Measurements from ENCODE around the gene WDFY4.

Gene WDFY4

DNA sequence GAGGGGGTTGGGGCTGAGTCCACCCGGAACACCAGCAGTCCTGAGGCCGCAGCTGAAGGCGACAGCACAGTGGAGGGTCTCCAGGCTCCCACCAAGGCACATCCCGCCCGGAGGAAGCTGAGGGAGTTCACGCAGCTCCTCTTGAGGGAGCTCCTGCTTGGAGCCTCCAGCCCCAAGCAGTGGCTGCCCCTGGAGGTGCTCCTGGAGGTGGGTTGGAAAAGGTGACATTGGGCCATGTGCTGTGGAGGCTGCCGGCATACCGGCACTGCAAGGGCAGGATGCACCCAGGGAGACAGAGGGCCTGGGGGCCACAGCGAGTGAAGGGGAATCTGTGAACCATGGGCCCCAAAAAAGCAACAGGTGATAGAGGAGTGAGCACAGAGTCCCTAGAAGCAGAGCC lies 135.6 kb downstream of the WDFY4 start:
- DNase-seq: no peak

DNA sequence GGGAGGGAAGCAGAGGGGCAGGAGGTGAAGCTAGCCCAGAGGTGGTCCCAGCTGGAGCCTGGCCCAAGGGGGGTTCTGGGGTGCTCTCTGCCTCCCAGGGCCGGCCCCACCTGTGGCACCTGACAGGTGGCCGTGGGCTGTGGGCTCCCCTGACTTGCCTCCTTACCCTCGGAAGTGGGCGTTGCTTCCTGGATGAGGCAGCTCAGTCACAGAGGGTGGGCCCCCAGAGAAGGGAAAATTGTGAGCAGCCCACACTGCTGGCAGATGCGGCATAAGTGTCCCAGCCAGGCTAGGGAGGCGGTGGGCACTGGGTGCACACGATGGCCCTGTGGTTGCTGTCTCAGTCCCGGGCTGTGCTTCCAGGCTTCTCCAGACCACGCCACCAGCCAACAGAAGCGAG lies 136.0 kb downstream of the WDFY4 start:
- DNase-seq: no peak

DNA sequence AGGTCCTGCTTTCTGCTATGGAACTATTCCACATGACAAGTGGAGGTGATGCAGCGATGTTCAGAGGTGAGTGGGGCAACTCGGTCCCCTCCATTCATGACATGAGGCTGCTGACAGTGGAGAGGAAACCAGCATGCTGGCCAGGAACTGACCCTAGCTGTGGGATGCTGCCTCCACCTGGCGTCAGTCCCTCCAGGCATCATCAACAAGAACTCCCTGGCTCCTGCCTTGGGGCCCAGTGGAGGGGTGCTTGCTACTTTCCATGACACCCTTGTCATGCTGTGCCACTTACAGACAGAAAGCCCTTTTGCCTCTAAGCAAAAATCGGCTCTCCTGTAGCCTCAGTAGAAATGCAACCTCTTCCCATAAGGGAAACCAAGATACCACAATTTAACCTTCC lies 136.4 kb downstream of the WDFY4 start:
- DNase-seq: no peak

DNA sequence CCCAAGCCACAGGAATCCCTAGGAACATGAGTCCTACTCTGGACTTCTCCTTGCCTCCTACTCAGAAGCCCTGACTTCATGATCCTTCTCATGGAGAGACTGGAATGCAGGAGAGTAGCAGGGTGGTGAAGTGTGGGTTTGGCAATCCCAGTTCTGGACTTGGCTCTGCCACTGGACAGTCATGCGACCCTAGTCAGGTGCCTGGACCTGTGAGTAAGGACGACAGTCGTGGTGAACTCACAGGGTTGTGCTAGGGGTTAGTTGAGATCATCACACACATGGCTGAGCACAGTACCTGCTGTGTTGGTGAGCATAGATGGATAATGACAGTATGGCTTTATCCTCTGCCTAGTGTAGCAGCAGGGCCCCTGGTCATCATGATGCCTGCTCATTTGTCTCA lies 137.0 kb downstream of the WDFY4 start:
- no peak for DNase-seq

DNA sequence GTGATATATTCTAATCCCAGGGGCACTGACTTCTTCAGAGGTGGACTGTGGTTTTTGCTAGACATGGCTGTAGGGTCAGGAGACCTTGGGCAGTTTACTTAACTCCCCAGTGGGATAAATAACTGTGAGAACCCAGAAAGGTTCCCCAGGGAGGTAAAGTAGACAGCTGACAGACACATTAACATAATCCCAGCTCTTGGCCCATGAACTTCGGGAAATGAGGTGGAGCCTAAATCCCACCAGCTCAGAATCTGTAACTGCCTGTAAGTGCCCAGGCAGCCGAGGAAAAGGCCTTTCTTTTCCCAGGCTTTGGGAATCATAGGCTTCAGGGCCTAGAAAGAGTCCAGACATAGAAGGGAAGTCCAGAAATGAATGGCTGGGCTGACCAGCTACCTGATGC lies 149.0 kb downstream of the WDFY4 start:
- DNase-seq: no peak

DNA sequence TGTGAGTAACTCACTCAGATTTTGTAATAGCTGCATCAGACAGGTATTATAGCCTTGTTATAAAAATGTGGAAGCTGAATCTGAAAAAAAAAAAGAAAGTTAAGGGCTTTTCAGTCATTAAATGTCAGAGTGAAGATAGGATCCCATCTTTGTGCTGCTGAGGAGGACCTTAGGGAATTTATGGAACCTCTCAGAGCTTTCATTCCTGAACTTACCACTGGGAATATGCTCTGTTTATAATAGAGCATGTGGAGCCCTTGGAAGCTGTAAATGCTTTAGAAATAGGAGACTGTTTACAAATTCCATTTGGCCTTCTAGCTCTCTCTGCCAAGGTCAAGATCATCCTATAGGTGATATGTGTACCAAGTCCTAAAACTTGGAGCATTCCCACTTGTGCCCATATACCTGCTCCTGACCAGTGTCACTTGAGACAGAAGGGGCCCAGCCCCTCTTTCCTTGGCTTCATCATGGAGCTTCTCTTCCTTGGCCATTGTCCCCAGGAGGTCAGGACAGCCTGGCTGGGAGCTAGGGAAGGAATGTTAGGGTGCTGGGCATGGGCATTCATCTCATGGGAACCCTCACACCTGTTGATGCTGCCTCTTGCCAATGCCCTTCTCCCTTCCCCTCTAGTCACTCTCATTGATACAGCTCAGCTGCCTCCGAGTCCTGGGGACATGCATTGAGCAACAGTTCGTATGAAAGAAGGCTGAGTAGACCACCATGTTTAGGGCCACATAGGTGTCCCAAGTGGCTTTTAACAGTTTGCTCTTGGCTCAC lies 149.7 kb downstream of the WDFY4 start:
- no peak for DNase-seq

DNA sequence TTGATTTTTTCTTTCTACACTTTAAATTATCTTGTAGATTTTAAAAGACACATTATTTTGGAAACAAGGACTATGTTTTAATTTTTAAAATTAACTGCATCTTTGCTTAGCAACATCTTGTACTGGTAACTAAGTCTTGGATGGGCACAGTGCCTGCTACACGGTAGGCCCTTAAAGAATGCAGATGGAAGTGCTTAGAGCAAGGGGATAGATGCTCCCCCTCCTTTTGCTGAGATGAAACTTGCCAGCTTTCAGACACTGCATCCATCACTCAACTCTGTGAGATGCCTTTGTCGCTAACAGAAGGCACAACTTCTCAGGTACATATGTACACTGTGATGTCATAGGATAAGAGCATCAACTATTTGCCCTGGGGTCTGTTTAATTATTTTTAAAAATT lies 151.1 kb downstream of the WDFY4 start:
- DNase-seq: no peak

DNA sequence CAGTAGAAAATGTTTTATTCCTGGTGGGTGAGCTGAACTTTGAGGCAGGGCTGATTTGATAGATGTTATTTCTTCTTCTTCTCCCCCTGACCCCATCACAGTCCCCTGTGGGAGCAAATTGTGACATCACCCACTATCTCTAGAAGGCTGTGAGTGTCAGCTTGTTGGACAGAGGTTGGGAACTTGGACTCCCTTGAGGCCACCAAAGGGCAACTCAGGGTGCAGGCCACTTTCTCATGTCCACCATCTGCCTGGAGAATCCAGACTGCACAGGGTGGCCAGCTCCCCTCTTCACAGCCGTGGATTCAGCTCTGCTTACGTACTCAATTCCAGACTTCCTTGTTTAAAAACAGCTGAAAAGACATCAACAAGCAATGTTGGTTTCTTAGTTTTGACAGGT lies 151.9 kb downstream of the WDFY4 start:
- DNase-seq: no peak

DNA sequence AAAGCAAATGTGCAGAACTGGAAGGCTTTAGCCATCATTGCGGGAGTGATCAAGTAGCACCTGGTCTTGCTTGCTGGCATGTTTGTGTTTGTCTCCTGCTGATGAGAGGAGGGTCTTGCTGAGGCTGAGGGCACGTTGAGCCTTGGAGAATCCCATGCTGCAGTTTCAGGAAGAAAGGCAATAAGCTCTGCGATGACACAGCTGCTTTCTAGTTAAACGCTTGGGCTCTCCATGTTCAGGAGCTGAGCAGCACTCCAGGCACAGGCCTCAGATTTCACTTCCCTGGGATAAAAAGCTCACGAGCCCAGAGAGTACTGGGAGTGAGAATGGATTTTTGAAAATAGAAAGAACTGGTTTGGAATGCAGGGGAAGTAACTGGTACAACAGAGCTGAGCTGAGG lies 154.2 kb downstream of the WDFY4 start:
- DNase-seq: no peak

DNA sequence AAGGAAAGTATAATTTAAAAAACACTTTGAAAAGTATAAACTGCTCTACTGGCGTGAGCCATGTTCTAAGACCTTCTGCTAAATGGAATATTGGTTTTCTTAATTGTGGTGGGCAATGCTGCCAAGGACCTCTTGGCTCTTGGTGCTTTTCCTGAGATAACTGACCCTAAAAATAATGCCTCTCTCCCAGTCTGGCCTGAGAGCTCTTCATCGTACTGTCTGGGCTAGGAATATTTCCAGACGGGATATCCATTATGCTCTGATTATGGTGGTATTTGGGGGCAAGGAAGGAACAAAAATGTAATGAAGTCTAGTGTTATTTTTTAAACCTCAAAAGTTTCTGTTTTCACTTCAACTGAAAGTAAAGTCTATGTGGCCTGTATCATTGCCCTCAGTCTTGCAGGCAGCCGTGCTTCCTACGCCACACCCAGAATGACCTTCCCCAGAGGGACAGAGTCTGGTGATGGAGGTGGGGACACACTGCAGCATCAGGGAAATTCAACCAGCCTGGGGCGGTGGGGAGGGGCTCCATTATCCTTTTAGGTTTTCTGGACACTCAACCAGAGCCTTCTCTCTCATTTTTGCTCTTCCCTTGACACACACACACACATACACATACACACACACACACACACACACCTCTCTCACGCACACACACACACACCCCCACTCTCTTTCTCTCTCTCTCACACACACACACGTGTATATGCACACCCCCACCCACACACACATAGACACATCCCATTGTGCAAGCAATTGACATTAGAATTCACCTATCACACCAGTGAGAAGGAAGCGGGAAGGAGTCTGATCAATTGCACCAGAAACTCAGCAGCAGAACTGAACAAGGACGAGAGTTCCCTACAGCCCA lies 155.4 kb downstream of the WDFY4 start:
- DNase-seq: no peak

DNA sequence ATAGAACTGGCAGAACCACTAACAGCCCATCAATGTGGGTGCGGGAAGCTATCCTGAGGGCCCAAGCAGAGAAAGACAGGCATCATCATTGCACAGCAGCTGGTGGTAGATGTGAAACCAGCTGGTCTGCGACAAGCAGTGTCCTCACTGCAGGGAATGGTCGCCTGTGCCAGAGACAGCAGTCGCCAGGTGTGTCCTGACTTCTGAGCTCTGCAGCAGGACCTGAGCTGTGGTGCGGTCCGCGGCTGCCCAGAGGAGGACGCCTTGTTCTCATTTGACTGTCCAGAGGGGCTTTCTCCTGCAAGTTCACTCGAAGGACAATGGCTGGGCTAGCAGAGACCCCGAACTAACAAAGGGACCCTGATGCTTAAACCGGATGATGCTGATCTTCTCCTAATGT lies 157.6 kb downstream of the WDFY4 start:
- no peak for DNase-seq

DNA sequence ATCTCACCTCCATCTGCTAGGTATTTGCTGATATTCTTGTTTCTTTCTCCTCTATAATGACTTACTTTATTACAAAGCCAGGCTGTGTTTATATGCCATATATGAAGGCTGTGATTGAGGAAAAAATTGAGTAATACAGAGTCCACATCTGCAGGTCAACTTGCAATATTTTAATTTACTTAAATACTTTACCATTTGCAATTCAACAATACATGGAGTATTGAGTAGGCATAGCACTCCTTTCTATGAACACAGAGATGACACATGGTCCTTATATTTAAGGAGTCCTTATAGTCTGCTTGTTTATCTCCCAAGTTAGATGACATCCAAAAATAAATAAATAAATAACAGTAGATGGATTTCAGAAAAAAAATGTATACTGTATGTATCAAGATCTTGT lies 158.5 kb downstream of the WDFY4 start:
- DNase-seq: no peak

DNA sequence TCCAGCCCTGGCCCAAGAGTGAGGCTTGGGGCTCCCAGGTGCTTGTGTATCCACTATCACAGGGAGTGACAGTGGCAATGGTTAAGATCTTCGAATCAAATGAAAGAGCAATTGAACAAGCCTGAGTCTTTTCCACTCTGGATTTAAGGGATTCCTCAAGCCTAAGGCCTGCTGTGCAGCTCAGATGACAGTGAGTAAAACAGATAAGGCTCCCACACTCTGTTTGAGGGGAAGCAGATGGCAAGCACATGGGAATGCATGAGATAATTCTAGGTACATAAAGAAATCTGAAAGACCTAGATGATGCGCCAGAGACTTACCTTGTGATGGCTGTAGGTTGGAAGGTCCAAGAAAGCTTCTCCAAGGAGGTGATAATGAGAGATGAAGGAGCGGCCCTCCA lies 159.9 kb downstream of the WDFY4 start:
- DNase-seq: no peak

DNA sequence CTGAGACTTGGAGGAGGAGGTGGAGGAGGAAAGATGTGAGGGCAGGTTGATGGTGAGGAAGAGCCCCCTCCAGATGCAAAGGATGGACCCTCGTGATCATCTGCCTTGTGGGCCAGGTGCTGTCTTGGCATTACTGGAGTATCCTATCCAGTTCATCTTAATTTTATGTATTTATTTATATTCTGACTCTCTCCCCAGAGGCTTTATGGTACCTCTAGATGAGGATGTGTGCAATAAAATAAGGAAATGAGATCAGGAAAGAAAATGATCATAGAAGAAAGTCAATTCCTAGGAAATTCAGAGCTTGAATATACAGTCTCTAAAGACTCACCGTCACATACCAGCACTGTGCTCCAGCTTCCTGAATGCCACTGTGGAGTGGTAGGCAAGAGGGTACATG lies 160.8 kb downstream of the WDFY4 start:
- DNase-seq: no peak

DNA sequence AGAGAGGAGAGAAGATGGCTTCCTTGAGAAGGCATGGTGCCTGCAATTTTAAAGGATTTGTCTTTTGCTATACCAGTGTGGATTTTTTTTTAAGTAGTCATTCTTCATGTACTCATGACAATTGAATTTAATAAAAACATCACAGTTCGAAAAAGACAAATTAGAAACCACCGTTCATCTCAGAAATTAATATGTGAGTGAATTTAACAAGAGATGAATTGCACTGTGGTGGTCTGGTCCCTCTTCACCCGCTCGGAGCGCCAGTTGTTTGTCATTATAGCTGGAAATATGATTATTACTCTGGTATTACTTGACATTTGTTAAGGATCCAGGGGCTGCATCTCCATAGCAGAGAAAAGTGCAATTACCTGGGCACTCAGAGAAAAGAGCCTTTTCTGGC lies 163.0 kb downstream of the WDFY4 start:
- DNase-seq: no peak

DNA sequence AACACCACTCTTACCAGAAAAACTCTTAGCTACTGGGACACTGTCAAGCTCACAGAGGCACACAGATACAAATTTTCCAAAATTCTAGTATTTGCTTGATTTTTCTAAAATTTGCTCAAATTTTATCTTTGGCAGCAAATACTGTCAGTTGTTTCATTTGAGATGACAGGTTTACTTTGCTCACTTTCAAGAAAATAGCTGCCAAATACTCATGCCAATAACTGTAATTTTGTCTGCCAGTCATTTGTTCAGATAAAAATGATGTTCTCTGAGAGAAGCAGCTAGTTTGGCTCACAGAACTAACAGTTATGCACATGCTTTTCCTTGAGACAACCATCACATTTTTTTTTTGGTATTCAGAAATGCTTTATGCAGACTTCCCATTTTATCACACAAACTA lies 172.2 kb downstream of the WDFY4 start:
- no peak for DNase-seq

DNA sequence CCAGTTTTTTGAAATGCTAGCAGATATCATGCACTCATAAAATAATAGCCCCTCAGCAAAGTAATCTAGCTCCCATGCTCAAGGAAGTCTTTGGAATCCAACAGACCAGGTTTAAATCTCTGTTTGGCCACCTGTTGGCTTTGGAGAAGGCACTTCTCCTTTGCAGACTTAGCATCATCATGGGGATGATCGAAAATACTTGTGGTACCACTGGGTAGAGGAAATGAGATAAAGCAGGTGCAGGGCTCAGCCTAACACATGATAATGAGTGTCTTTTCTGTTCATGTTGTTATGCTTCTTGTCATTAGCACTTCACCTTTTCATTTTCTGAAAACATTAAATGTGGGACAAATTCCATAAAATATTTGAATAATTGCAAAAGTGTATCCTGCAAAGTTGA lies 187.6 kb downstream of the WDFY4 start:
- DNase-seq: no peak

DNA sequence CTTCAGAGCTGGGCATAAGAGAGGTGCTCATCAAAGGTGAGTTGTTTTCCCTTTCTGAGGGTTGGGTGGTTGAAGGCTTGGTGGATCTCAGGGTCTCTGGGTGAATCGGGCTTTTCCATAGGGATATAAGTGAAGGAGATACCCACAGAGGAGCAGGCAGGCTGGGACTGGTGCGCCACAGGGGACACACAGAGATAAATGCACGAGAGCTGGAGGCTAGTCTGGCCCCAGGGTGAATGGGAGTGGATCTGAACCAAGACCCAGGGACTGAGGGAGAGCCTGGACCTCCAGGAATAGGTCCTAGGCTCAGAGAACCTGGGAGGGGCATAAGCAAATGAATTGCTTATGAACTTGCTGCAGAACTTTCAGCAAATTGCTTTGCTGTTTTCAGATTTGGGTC lies 193.4 kb downstream of the WDFY4 start:
- no peak for DNase-seq

DNA sequence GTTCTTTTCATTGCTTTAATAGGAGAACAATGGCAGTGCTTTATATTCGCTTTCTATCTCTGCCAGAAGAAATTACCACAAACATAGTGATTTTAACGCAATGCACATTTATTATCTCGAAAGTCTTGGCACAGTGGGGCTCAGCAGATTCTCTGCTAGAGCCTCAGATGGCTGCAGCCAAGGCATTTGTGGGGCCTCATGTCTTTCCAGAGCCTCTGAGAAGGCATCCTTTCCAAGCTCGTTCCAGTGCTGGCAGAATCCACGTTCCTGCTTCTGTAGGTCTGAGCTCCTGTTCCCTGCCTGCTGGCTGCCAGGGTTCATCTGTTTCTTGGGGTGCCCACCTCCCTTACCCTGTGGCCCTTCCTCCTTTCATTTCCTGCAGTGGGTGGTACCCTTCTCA lies 194.8 kb downstream of the WDFY4 start:
- no peak for DNase-seq

DNA sequence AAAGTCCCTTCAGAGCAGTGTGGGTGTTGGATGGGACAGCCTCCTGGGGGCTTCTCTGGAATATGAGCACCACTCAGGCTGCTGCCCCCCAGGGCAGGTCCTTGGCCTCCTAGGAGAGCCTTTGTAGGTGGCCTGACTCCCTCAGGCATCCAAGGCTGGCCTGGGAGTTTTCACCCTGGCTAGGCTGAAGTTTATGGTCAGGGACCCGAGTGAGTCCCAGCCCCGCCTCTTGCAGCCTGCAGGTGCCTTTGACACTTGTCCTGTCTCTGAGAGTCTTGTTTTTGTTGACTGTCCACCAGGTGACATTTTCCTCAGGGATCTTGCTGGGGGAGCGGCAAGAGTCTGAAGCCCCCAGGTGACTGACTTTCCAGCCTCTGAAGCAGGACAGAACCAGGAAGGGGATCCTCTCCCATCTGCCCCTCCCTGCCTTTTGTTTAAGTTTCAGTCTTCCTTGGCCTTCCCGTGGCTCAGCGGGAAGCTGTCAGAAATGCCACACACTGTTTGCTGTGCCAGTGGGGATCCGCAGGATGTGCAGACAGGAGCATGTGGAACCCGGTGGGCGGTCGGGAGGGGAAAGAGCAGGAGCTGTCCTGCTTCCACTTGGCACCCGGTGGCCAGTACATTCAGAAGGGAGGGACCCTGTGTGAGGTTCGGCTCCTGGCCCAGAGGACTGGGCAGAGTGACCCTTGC lies 195.5 kb downstream of the WDFY4 start:
- no peak for DNase-seq

DNA sequence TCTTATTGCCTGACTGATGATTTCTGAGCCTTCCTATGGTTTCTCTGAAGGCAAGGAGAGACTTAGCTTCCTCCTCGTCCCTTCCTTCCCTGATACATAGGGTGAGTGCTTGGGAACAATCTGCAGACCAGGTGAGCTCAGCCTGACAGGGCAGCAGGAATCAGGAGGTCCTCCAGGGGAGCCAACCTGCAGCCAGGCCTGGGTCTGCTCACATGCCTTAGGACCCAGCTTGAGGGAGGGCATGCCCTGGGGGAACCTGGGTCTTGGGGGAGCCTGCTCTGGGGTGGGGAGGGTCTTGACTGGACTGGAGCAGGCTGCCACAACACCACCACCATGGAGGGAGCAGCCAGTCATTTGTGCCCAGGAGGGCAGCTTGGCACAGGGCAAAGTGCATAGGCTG lies 197.3 kb downstream of the WDFY4 start:
- DNase-seq: no peak

DNA sequence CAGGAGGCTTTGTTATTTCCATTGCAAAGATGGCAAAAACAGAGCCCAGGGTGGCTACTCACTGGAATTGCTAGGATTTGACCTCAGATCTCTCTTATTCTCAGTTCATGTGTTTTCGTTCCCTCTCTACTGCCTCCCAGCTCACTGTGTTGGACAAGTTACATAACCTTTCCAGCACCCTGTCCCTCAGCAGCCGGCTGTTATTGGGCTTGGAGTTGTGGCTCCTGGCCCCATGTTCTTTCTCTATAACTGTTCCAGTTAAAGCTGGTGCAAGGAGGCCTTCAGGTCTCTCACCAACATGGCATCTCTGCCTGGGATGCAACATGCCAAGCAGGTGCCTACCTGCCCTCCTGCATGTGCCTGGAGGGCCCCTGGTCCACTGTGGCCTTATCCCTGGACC lies 198.2 kb downstream of the WDFY4 start:
- no peak for DNase-seq

DNA sequence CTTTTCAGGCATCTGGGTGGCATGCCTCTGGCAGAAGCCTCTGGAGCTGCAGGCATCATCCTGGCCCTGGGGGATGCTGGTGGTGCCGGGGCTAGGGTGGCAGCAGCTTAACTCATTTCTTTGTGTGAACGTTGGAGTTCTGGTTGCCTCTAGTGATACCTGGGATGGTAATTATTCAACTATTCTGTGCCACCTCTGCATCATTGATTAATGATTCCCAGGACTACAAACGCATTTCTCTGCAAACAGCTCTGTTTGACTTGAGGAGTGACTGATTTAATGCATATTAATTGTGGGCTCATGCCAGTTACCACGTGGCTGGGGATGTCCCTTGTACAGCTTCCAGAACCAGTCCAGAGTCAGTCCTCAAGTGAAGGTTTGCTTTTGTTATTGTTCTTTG lies 199.0 kb downstream of the WDFY4 start:
- DNase-seq: no peak
